Measurements from ENCODE around the gene FREM2.

- no peak for TF ChIP-seq CTCF (IDR thresholded peaks at IDR 0.05; ENCODE audit: low read depth, low read length)
- TF ChIP-seq POLR2A (IDR thresholded peaks at IDR 0.05; ENCODE audit: extremely low read depth, insufficient read length), result no peak
These were observed 16.4 kb downstream of the FREM2 start for GRCh38 chr13:38703255-38703654.

Data from NB4 (cell line).